Posterior cingulate gyrus (tissue), 11 donors: ENCODE data around the gene CYFIP1.
A peak's percentile ranks its signal among the peaks of the same experiment; 100 is the strongest.

Experiments used
- DNase-seq, 10 donors: peaks; one replicate each; pipeline versions ENCODE4 v3.0.0 to v3.0.0-alpha.2; 2020 to 2021; ENCODE audit warnings: mixed read lengths in 3 of 10
- intact Hi-C: fragments of 100-400 bp; cut with DNase I; formaldehyde crosslinking; loops from one replicate; pipeline ENCODE4 v1.15.1; 2023

Gene CYFIP1

DNA sequence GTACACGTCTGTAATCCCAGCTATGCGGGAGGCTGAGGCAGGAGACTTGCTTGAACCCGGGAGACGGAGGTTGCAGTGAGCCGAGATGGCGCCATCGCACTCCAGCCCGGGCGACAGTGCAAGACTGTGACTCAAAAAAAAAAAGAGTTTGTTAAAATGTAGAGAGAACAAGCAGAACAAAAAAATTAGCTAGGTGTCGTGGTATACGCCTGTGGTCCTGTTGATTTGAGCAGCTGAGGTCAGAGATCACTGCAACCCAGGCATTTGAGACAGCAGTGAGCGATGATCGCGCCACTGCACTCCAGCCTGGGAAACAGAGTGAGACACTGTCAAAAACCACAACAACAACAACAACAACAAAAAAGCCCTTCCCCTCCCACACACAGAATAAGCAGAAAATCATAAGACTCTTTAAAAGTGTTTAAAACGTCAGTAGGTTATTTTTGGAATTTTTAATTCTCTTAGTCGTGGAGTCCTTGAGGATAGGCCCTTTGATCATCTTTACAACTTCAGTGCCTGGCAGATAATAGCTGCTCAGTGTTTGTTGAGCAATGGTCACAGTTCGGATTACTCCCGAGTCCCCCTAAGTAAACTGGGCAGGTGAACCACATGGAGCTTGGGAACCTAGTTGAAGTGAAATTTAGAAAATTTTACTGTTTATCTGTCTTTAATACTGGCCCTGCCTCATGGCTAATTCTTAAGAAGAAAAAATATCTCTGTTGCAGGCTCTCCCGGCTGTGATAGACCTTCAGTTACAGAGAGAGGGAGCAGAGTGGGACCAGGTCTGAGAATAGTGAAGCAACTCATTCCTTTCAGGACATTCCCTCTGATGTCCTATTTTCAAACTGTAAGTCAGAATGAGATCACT is 135.5 kb downstream of the CYFIP1 start:
- DNase-seq = no peak
- intact Hi-C loops = no loop called here

- no peak for DNase-seq
- intact Hi-C loops = loop anchor here (2.0 kb wide), 1 partner anchor 52 kb away; the partner anchor contains the start of gene NIPA1
Measured at GRCh38 chr15:22839046-22839695, 141.0 kb downstream of the CYFIP1 start.

DNA sequence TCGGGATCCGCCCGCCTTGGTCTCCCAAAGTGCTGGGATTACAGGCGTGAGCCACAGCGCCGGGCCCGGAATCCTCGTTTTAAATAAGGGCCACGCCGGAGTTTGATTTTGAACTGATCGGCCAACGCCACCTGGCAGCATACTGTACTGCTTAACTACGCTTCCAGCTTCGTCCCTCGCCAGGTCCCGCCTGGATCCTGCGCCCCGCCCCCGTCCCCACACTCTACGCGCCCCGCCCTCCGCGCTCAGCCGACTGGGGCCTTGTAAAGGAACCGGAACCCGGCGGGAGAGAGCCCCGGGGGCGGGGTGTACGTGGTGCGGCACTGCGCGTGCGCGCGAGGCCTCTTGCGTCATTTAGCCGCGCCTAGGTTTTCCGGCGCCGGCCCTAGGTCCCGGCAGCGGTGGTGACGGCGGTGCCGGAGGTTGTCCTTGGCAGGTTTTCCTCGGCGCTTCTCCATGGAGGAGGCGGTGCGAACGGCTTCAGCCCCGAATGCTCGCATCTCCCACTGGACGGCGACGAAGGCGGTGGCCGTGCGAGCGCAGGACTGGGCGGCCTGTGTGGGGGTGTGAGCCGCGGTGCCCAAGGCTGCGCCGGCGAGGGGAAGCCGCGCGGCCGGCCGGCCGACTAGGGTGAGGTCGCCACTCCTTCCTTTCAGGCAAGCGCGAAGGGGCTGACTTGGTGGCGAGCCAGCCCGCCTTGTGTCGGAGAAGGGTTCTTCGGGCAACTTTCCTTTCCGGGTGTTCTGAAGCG is 141.7 kb downstream of the CYFIP1 start, which contains the start of gene NIPA2:
Gene NIPA2 (plus strand): TSS at position 375 of the 751 bp plus-strand sequence. CDS start 13,066 bp downstream, outside the sequence.
- DNase-seq = peak; percentile 93 to 99 (median 96)
- intact Hi-C loops = loop anchor here (2.0 kb wide), 1 partner anchor 52 kb away; the partner anchor contains the start of gene NIPA1

DNA sequence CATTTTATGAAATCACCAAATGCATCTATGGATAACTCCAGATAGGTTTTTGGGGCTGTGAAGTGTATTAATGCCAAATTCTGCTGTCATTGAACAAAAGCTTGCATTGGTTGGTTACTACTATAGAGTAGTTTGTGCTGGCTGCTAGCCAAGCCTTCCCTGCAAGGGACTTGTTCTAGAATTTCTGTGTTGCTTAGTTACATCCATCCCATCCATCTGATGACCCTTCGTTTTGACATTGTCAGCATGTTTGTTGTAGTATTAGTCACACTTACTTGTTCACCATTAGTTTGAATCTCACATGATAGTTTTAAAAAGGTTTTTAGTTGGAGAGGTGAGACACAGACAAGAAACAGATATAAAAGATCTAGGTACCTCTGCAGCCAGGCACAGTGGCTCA is 148.7 kb downstream of the CYFIP1 start:
- no peak for DNase-seq
- intact Hi-C loops = no loop called here

DNA sequence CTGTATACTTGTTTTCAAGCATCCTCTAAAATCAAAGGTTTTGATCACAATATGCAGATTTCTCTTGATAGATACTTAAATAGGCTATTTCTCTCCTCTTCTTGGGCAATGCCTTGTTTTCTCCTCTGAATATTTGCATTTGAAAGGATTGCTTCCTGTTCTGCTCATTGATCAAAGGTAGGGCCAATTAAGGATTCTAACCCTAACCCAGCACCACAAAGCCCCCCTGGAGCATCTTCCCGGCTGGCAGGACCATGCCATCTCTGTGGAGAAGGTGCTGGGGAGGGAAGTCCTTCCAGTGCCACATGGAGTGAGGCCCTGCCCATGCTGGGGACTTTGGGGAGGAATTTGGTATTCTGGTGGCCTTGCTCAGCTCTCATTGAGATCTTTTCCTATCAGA is 153.0 kb downstream of the CYFIP1 start:
- DNase-seq = no peak
- intact Hi-C loops = no loop called here

GRCh38 chr15:22823495-22824128 is 156.6 kb downstream of the CYFIP1 start:
- intact Hi-C loops = no loop called here
- peak in 1 of 10 donors; percentile 80 for DNase-seq

GRCh38 chr15:22819651-22820050 is 160.5 kb downstream of the CYFIP1 start:
- no peak for DNase-seq
- intact Hi-C loops = no loop called here
